C4-2B (cell line): ENCODE results near the gene SLC39A6.

ENCODE experiments used
- ZFX ChIP-seq: fragments of 450-650 bp; IDR thresholded peaks from 2 replicates; pipeline ENCODE4 v1.6.1; 2017
- TF ChIP-seq, protein P1 (sequence below): fragments of 450-650 bp; conservative IDR thresholded peaks from 2 replicates; pipeline ENCODE4 v1.5.1; 2017; ENCODE audit warnings: mild to moderate bottlenecking

- TF ChIP-seq, protein P1, sequence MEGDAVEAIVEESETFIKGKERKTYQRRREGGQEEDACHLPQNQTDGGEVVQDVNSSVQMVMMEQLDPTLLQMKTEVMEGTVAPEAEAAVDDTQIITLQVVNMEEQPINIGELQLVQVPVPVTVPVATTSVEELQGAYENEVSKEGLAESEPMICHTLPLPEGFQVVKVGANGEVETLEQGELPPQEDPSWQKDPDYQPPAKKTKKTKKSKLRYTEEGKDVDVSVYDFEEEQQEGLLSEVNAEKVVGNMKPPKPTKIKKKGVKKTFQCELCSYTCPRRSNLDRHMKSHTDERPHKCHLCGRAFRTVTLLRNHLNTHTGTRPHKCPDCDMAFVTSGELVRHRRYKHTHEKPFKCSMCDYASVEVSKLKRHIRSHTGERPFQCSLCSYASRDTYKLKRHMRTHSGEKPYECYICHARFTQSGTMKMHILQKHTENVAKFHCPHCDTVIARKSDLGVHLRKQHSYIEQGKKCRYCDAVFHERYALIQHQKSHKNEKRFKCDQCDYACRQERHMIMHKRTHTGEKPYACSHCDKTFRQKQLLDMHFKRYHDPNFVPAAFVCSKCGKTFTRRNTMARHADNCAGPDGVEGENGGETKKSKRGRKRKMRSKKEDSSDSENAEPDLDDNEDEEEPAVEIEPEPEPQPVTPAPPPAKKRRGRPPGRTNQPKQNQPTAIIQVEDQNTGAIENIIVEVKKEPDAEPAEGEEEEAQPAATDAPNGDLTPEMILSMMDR: no peak
- no peak for TF ChIP-seq ZFX
Observed at GRCh38 chr18:36153203-36153602, 24.1 kb upstream of the SLC39A6 start.
